AG10803 (cell line): ENCODE results near the gene ZNF674.

ENCODE experiments used
- DNase-seq: peaks from one replicate; pipeline ENCODE4 v3.0.0; 2010; ENCODE audit warnings: low read depth
- H3K4me3 ChIP-seq: 2 replicates; pipeline ENCODE4 v1.5.1; 2011; ENCODE audit warnings: mild to moderate bottlenecking, low read length, control low read depth
- CTCF ChIP-seq: conservative IDR thresholded peaks from 2 replicates; pipeline ENCODE4 v1.5.1; 2011; ENCODE audit warnings: mild to moderate bottlenecking, low read length, control low read depth, inconsistent platforms

ZNF674 gene

DNA sequence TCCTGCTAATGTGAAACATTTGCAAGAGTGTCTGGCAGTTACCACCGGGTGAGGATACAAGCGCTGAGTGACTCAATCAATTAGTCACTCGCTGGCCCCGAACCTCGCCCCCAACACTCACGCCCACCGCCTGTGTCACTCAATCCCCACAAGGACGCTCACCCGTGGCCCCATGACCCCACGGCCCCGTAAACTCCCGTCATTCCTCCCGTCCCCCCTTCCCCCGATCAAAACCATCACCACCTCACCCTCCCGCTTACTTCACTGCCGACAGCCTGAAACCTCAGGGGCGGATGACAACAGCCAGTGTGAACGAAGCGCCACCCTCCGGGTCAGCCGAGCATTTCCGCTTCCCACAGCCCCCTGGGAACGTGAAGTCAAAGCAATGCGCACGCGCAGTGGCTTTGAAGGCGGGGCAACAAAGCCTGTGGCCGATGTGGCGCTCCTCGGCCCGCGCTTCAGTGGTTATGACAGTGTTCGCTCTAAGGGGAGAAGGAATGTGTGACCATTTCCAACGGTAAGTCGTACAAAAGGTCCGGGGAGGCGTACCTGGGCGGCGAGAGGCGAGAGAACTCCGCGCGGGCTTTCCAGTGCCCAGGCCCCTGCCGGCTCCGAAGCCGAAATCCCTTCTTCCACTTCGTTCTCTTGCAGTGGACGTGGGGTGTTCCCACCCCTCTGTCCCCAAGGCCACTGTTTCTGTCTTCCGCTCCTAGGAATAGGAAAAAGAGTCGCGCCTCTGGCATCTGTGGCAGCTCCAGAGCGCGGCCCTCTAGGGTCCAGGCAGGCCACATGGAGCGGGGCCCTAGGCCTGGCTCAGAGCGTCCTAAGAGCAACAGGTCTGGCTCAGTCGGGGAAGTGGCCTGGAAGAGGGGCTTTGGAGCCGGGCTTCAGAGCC is at the start of gene ZNF674:
ZNF674 (minus strand) TSS at position 311 of the 895 bp plus-strand sequence. CDS start 3,334 bp downstream, outside the sequence.
- peak within 1 kb of the TSS; percentile 79 for H3K4me3 ChIP-seq
- DNase-seq, result peak; percentile 88
- peak; percentile 41 for TF ChIP-seq CTCF

GRCh38 chrX:46589977-46590723 is 44.9 kb upstream of the ZNF674 start:
- DNase-seq, result peak; percentile 91
- TF ChIP-seq CTCF, result no peak

DNA sequence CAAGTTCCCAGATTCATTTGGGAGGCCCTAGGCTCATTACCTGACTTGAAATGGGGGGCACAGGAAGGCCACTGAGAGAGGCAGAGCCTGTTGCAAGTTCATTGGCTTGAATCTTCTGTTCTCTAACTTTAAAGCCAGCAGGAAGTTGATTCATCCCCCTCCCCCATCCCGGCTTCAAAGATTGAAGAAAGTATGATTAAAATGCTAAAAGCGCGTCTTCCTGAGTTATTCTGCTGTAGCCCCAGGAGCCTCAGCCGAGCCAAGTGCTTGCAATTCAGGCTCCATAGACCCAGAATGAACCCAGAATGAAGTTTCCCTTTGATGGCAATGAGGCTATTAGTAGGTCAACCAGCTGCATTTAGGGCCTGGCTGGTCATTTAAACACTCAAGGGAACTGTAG is 43.0 kb upstream of the ZNF674 start:
- H3K4me3 ChIP-seq, result no peak overlapping the region
- DNase-seq, result peak; percentile 76
- no peak for TF ChIP-seq CTCF

More at GRCh38 chrX:46589977-46590723, 44.9 kb upstream of the ZNF674 start:
- no peak overlapping the region for H3K4me3 ChIP-seq

- peak; percentile 13 for DNase-seq
- no peak overlapping the region for H3K4me3 ChIP-seq
- no peak for TF ChIP-seq CTCF
These were observed 42.5 kb upstream of the ZNF674 start for GRCh38 chrX:46587753-46588171.

- DNase-seq, result peak; percentile 43
- no peak for TF ChIP-seq CTCF
- no peak overlapping the region for H3K4me3 ChIP-seq
These were observed 41.9 kb upstream of the ZNF674 start for GRCh38 chrX:46587158-46587557.

DNA sequence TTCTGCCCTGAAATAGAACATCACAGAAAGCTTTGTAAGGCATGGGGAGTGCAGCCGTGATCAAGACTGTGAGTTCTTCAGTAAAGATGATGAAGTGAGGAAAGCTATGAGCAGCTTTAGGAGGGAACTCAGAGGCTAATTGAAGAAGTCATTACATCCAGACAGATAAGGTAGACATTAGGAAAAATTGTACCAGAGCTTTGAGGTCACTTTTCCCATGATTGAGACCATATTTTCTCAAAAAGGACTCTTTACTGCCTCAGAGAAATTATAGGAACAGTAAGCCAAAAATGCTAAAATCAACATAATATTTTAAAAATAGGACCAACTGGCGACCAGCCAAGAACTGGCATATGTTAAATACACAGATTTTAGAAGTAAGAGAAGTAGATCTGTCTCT is 39.5 kb upstream of the ZNF674 start:
- H3K4me3 ChIP-seq, result no peak overlapping the region
- no peak for DNase-seq
- no peak for TF ChIP-seq CTCF
